Calu3 (cell line): ENCODE measurements around the gene VIPR2. TPM values are rescaled to one million over a fixed set of nuclear protein-coding genes. Genes with fewer than 3 reads are reported as not detected.

ENCODE experiments used
- BruUV-seq: library from RNA; stranded (reverse); fragments of 400-500 nt; replicated peaks from 2 replicates; lab custom pipeline; 2021; lab: Mats Ljungman, UMichigan
- CTCF ChIA-PET: fragments of 300-600 bp; sonication (Branson Sonifier 250); formaldehyde crosslinking; loops from one replicate; lab custom pipeline; 2022; ENCODE audit warnings: antibody characterized with exemption; lab: Charles Lee
- DNase-seq: peaks from one replicate; pipeline ENCODE4 v3.0.0; 2022
- H3K27ac Mint-ChIP-seq: one replicate; pipeline ENCODE4 v1.8.0; 2022; ENCODE audit warnings: mixed read lengths; ENCODE audit not compliant: unreplicated experiment
- H3K27me3 Mint-ChIP-seq: one replicate; pipeline ENCODE4 v1.8.0; 2022; ENCODE audit warnings: mixed read lengths; ENCODE audit not compliant: unreplicated experiment
- H3K36me3 Mint-ChIP-seq: one replicate; pipeline ENCODE4 v1.8.0; 2022; ENCODE audit warnings: mild to moderate bottlenecking, moderate library complexity, mixed read lengths; ENCODE audit not compliant: insufficient read depth, unreplicated experiment
- H3K4me1 Mint-ChIP-seq: one replicate; pipeline ENCODE4 v1.8.0; 2022; ENCODE audit warnings: mild to moderate bottlenecking, low read depth, mixed read lengths; ENCODE audit not compliant: unreplicated experiment
- H3K4me3 Mint-ChIP-seq: one replicate; pipeline ENCODE4 v1.8.0; 2022; ENCODE audit warnings: mild to moderate bottlenecking, low read depth, moderate library complexity, mixed read lengths; ENCODE audit not compliant: unreplicated experiment
- H3K9me3 Mint-ChIP-seq: one replicate; pipeline ENCODE4 v1.8.0; 2022; ENCODE audit warnings: low read depth, mixed read lengths; ENCODE audit not compliant: unreplicated experiment
- intact Hi-C: fragments of 100-400 bp; cut with micrococcal nuclease; formaldehyde crosslinking; loops from one replicate; pipeline ENCODE4 v1.10.0; 2022; ENCODE audit not compliant: unreplicated experiment
- total RNA-seq: library from RNA; stranded (reverse); gene quantifications from 2 replicates; pipeline ENCODE4 v1.2.3, GENCODE V29; 2022
- TF ChIP-seq, protein P1 (sequence below): fragments of 200-600 bp; IDR thresholded peaks from one replicate; pipeline ENCODE4 v1.8.0; 2022; ENCODE audit warnings: antibody characterized with exemption; ENCODE audit not compliant: unreplicated experiment

The VIPR2 gene
- total RNA-seq, 1 experiment from 2014 or later = not detected

- CTCF ChIA-PET = no interaction called here
- H3K4me3 Mint-ChIP-seq = peak overlapping the region; percentile 75
- no TSS peak for BruUV-seq
- H3K27me3 Mint-ChIP-seq = peaks cover 21% of the 10 kb centered on the region
- peaks cover 9% of the 10 kb centered on the region for H3K36me3 Mint-ChIP-seq
- no peaks in the 10 kb centered on the region for H3K9me3 Mint-ChIP-seq
- TF ChIP-seq, protein P1, sequence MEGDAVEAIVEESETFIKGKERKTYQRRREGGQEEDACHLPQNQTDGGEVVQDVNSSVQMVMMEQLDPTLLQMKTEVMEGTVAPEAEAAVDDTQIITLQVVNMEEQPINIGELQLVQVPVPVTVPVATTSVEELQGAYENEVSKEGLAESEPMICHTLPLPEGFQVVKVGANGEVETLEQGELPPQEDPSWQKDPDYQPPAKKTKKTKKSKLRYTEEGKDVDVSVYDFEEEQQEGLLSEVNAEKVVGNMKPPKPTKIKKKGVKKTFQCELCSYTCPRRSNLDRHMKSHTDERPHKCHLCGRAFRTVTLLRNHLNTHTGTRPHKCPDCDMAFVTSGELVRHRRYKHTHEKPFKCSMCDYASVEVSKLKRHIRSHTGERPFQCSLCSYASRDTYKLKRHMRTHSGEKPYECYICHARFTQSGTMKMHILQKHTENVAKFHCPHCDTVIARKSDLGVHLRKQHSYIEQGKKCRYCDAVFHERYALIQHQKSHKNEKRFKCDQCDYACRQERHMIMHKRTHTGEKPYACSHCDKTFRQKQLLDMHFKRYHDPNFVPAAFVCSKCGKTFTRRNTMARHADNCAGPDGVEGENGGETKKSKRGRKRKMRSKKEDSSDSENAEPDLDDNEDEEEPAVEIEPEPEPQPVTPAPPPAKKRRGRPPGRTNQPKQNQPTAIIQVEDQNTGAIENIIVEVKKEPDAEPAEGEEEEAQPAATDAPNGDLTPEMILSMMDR = no peak
- no peak for DNase-seq
- H3K4me1 Mint-ChIP-seq = no peaks in the 10 kb centered on the region
- intact Hi-C loops = no loop called here
- no peak overlapping the region for H3K27ac Mint-ChIP-seq
These were observed 113.4 kb downstream of the VIPR2 start for GRCh38 chr7:159031135-159031701.

- H3K36me3 Mint-ChIP-seq = peaks cover 9% of the 10 kb centered on the region
- peak overlapping the region; percentile 75 for H3K4me3 Mint-ChIP-seq
- TF ChIP-seq, protein P1 = peak; percentile 19
- intact Hi-C loops = no loop called here
- peaks cover 15% of the 10 kb centered on the region for H3K27me3 Mint-ChIP-seq
- H3K4me1 Mint-ChIP-seq = no peaks in the 10 kb centered on the region
- no peaks in the 10 kb centered on the region for H3K9me3 Mint-ChIP-seq
- CTCF ChIA-PET = no interaction called here
- BruUV-seq = no TSS peak
- H3K27ac Mint-ChIP-seq = no peak overlapping the region
- DNase-seq = peak; percentile 80
These were observed 114.1 kb downstream of the VIPR2 start for GRCh38 chr7:159030490-159031134.

DNA sequence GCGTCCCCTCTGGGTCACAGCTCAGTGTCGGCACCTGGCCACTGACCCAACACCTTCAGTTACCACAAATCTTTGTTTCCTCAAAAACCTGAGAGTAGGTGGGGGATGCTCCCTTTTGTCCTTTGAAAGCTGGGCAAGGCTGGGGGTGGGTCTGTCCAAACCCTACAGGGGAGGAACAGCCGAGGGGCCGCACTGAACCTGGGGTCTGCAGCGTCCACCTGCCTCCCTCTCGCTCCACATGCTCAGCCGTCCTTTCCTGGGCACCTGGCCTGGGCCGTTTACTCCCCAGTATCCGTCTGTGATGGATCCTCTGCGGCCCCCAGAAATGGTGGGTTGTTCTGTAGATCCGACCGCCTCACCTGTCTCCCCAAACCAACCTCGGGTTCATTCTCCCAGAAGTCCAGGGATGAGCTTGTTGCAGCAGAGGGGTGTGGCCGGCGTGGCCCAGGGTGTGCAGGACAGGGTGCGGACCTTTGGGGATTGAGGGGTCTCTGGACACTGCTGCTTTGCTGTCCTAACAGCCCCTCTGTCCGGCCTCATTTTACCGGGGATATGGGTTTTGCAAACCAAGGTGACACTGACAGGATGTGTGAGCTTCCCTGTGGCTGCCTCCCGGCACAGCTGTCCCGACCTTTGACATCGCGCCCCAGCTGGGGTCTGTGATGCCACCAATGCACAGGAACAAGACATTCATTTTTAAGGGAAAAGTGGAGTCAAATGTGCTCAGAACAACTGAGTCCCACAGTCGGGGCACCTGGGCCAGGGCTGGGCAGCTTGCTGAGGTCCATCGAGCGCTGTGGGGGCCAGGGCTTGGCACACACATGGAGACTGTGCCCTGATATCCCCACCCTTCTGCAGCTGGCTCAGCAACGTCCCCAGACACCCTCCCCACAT, 115.9 kb downstream of the VIPR2 start:
- BruUV-seq = no TSS peak
- Mint-ChIP-seq H3K27me3 (peaks cover 8% of the 10 kb centered on the region), H3K9me3 (no peaks in the 10 kb centered on the region), H3K27ac (no peak overlapping the region), H3K4me1 (no peaks in the 10 kb centered on the region), H3K36me3 (peaks cover 9% of the 10 kb centered on the region), H3K4me3 (no peak overlapping the region)
- CTCF ChIA-PET = no interaction called here
- TF ChIP-seq, protein P1 = no peak
- DNase-seq = no peak
- intact Hi-C loops = no loop called here

- BruUV-seq = no TSS peak
- H3K27ac Mint-ChIP-seq = no peak overlapping the region
- CTCF ChIA-PET = no interaction called here
- intact Hi-C loops = no loop called here
- DNase-seq = no peak
- H3K4me3 Mint-ChIP-seq = peak overlapping the region; percentile 24
- H3K36me3 Mint-ChIP-seq = peaks cover 9% of the 10 kb centered on the region
- H3K4me1 Mint-ChIP-seq = no peaks in the 10 kb centered on the region
- no peaks in the 10 kb centered on the region for H3K9me3 Mint-ChIP-seq
- TF ChIP-seq, protein P1 = no peak
- peaks cover 8% of the 10 kb centered on the region for H3K27me3 Mint-ChIP-seq
These were observed 116.7 kb downstream of the VIPR2 start for GRCh38 chr7:159027789-159028507.
